Measurements from ENCODE around the gene TMEM151A.

The TMEM151A gene

GRCh38 chr11:66327171-66328030 lies 35.7 kb downstream of the TMEM151A start:
- no peak overlapping the region for H3K4me3 ChIP-seq (ENCODE audit: low read length)
- TF ChIP-seq CTCF (IDR thresholded peaks at IDR 0.05; ENCODE audit: insufficient read depth, low read depth, low read length, missing control alignments): no peak

GRCh38 chr11:66328031-66328301 lies 36.3 kb downstream of the TMEM151A start:
- no peak overlapping the region for H3K4me3 ChIP-seq (ENCODE audit: low read length)
- peak; percentile 53 for DNase-seq (ENCODE audit: low read depth)

More at GRCh38 chr11:66327171-66328030, 35.7 kb downstream of the TMEM151A start:
- DNase-seq (ENCODE audit: low read depth): peak; percentile 45

GRCh38 chr11:66328302-66329144 lies 36.8 kb downstream of the TMEM151A start:
- H3K4me3 ChIP-seq (ENCODE audit: low read length): no peak overlapping the region
- peak; percentile 70 for DNase-seq (ENCODE audit: low read depth)
- peak; percentile 88 for TF ChIP-seq CTCF (IDR thresholded peaks at IDR 0.05; ENCODE audit: insufficient read depth, low read depth, low read length, missing control alignments)

More at GRCh38 chr11:66328031-66328301, 36.3 kb downstream of the TMEM151A start:
- TF ChIP-seq CTCF (IDR thresholded peaks at IDR 0.05; ENCODE audit: insufficient read depth, low read depth, low read length, missing control alignments): no peak

- TF ChIP-seq CTCF (IDR thresholded peaks at IDR 0.05; ENCODE audit: insufficient read depth, low read depth, low read length, missing control alignments): no peak
- no peak overlapping the region for H3K4me3 ChIP-seq (ENCODE audit: low read length)
- DNase-seq (ENCODE audit: low read depth): no peak
These were observed 37.5 kb downstream of the TMEM151A start for GRCh38 chr11:66329165-66329673.

GRCh38 chr11:66330931-66331330 lies 39.2 kb downstream of the TMEM151A start:
- TF ChIP-seq CTCF (IDR thresholded peaks at IDR 0.05; ENCODE audit: insufficient read depth, low read depth, low read length, missing control alignments): no peak
- no peak for DNase-seq (ENCODE audit: low read depth)
- H3K4me3 ChIP-seq (ENCODE audit: low read length): no peak overlapping the region

- TF ChIP-seq CTCF (IDR thresholded peaks at IDR 0.05; ENCODE audit: insufficient read depth, low read depth, low read length, missing control alignments): no peak
- DNase-seq (ENCODE audit: low read depth): no peak
- no peak overlapping the region for H3K4me3 ChIP-seq (ENCODE audit: low read length)
These were observed 40.1 kb downstream of the TMEM151A start for GRCh38 chr11:66331542-66332370.
